HG02678 (cell line): ENCODE data around the gene ADCK1.
"Not testable (repeated sequence)": the region's sequence is repeated elsewhere in the genome, so short reads cannot be mapped to it uniquely, and the experiment has no call there.

Experiments used
- ATAC-seq: cut with Tn5 transposase; IDR thresholded peaks from one replicate; pipeline ENCODE4 v1.9.1; 2021; ENCODE audit warnings: mild to moderate bottlenecking, moderate library complexity; ENCODE audit not compliant: unreplicated experiment

The ADCK1 gene

DNA sequence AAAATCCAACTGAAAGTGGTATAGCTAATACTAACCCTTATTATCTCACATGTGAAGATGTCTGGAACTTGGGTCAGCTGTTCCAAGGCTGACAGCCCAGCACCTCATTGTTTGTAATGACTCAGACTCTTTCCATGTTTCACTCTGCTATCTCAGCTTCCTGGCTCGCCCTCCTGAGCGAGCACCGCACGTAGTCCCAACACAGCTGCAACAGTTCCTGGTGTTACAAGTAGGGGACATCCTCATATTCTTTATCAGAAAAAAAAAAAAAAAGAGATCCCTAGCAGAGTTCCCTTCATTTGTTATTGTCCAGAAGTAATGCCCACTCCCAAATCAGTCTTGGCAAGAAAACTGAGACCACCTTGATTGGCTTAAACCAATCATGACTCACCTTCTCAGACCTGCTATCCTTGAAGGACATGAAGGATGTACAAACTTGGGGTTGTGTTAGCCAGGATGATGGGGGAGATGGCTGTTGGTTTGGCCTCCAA is 92.5 kb downstream of the ADCK1 start:
- no peak for ATAC-seq

DNA sequence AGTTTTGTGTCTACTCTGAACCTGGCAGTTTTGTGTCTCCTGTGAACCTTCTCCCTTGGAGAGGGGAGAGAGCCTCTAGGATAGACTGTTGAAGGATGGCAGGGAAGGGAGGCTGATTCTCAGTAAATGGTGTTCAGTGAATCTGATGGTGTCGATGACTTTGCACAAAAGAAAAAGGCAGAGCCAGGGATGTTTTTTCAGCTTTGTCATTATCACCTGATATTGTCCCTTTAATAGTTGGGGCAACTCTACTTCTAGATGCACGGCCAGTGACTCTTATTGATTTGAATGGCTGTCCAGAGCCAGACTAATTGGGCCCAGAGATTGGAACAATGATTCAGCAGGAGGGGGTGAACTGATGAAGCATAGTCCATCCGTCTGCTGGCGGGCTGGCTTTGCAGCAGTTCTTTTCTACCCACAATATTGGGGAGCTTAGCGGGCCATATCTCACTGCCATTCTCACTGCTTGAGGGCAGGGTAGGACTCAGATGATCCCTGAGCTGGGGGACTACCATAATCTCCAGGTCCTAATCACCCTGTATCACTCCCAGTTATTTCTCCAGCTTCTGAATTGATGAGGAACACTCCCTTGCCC is 93.1 kb downstream of the ADCK1 start:
- no peak for ATAC-seq

DNA sequence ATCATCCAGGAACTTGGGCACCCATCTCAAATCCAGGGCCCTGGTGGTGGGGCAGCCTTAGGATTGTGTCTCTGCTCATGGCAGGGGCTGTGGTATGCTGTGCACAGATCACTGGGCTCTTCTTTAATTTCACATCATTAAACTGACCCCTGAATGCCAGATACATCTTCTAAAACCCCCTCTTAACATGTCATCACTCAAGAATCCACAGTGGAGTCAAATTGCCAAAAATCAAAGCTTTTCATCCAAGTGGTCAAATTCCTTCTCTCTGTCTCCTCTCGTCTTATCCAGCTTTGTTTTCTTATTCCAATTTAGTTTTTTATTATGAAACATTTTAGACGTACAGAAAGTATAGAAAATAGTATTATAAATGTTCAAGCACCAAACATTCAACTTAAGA is 97.5 kb downstream of the ADCK1 start:
- no peak for ATAC-seq

DNA sequence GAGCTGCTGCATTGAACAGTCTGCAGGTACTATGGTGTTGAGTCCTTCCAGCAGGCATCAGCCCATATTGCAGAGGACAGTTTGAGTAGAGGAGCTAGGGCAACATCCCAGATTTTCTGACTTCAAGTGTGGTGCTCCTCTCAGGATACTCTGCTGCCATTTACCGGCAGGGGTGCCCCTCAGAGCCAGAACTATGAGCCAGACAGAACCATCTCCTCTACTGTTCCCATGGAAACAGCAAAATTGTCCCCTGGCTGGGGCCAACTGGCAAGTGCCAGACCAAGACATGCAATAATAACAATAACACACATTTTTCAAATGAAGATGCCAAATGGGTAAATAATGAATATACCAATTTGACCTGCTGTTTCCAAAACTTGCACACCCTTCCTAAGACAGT is 102.9 kb downstream of the ADCK1 start:
- no peak for ATAC-seq

DNA sequence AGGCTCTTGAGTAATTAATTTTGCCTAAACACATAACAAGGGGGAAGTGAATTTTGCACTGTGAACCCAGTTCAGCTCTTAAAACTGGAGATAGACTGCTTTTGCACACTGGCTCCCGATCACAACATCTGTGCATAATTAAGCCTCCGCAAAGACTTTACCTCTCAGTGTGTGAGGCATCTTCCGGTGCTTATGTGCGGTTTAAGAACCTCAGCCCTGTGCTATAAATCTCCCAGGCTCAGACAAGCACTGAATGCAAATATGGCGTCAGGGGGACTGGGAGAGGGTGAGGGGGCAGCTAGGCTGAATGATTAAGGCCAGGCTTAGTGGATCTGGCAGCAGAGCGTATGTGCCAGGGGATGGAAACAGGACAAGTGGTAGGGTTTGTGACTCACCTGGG is 103.3 kb downstream of the ADCK1 start:
- ATAC-seq, result no peak

DNA sequence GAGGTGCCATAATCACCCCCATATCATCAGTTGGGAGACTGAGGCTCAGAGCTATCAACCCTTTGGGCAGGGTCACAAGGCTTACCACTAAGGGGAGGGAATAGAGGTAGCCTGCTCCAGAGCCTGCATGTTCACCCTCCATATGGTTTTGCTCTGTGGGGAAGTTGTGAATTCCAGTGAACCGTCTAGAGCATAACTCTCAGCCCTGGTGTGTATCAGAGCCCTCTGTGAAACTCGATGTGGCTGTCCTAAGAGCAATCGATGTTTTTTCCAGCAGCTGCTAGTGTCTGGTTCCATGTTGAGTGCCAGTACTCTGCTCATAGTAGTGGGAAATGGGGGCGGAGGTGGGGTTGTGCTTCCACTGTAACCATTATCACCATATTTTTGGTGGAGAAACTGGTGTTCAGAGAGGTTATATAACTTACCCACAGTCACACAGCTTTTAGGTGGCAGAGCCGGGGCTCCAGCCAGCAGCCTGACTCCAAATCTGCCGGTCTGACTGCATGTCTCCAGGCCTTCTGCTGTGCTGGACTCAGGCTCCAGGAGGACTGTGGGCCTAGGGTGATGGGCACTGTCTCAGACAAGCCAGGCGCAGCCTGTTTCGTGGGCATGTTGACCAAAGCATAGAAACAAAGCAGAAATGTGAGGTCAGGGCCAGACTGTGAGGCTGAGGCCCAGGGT is 104.2 kb downstream of the ADCK1 start:
- no peak for ATAC-seq

DNA sequence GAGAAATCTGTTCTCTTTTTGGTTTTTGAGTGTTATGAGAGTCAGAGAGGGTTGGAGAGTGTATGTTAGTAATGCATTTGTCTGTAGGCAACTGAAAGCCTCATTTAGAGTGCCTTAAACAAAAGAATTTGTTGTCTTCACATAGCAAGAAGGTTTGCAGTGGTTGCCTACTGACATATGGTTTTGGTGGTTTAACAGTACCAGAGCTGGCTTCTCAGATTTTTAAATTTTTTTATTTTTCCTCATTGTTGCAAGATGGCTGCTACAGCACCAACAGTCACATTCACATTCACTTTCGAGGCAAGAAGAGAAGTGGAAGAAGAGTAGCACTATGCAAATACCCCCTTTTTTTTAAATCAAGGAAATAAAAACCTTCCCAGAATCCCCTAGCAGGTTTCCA is 106.5 kb downstream of the ADCK1 start:
- no peak for ATAC-seq

DNA sequence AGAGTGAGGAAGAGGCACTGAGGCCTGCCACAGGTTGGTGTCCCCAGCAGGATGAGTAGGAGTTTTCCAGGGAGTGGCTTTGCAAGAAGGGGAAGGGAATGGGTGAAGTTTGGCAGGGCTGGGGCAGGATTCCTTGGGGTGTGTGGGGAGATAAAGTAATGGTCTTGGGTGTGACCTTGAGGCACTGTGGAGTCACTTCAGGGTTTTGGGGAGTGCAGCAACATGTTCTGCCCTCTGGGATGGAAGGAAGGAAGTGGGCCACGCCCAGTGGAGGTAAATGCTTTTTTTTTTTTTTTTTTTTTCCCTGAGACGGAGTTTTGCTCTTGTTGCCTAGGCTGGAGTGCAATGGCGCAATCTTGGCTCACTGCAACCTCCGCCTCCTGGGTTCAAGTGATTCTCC is 108.9 kb downstream of the ADCK1 start:
- no peak for ATAC-seq

DNA sequence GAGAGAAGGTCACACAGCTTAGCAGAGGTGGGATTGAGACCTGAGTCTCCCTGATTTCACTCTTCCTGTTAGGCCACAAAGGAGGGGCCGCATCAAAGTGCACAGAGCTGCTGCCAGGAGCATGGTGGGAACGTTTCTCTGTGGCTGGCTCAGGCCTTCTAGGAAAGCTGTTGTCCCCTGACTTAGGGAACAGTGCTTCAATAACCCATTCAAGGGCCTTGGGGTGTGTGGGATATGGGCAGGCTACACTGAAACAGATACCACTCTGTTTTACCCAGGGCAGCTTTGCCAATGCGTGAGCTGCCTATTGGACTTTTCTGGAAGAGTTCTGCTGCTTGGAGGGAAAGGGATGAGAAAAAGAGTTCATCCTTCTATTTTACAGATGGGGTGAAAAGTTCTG is 110.0 kb downstream of the ADCK1 start:
- ATAC-seq, result no peak

DNA sequence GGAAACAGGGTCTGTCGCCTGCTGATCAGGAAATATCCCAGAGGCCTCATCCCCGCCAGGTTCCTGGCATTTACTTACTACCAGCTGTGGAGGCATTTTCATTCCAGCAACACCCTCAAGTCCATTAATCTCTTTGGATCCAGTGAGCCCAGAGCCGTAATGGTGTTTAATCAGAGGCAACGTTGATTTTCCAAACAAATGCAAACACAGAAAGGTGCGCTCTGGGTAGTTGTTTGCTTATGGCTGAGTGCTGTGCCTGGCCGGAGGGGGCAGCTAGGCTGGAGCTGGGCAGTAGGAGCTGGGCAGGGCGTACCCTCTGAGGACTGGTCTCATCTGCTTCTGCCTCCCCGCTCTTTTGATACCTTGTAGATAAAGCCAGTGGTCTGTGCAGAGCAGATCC is 110.6 kb downstream of the ADCK1 start:
- ATAC-seq, result no peak

DNA sequence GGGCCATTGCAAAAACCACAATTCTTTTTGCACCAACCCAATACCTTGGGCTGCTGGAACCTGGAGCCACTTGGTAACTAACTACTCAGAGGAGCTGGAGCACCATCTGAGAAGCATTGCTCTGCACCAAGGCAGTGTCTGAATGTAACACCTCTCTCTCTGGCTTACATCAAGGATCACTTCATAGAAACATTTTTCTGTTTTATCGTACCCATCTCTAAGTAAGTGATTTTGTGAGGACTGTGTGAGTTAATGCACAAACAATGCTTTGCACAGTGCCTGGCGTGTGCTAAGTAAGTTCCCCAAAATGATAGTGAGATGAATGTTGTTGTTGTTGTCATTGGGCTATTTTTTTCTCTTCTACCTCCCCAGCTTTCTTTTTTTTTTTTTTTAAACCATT is 111.4 kb downstream of the ADCK1 start:
- no peak for ATAC-seq

DNA sequence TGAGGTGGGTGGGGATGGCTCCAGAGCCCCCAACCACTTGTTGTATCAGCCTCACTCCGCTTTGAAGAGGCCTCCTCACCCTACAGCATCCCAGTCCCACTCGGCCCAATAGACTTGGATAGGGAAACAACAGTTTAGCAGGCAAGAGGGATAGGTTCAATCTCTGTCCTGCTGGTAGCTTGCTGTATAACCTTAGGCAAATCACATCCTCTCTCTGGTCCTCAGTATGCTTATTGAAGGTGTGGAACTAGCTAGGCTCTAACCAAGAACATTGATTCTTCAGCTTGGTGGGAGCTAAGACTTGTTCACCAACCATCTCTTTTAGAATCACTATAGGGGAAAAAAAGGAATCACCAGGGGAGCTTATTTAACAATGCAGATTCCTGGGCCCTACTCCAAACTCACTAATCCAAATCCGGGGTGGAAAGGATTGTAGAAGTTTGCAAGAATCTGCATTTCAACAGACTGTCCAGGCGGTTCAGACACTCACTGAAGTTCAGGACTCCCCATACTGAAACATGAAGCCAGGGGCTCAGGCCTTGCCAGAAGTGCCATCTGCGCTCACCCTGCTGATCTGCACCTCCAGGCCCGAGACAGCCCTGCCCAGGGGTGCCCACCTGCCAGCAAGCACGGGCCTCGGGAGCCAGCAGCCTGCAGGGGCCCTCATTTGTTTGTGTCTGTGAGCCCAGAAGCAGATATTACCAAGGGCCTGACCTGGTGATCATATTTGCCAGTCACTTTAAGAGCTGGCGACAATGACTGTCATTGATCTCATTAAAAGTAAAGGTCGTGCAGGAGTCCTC is 113.0 kb downstream of the ADCK1 start:
- no peak for ATAC-seq

DNA sequence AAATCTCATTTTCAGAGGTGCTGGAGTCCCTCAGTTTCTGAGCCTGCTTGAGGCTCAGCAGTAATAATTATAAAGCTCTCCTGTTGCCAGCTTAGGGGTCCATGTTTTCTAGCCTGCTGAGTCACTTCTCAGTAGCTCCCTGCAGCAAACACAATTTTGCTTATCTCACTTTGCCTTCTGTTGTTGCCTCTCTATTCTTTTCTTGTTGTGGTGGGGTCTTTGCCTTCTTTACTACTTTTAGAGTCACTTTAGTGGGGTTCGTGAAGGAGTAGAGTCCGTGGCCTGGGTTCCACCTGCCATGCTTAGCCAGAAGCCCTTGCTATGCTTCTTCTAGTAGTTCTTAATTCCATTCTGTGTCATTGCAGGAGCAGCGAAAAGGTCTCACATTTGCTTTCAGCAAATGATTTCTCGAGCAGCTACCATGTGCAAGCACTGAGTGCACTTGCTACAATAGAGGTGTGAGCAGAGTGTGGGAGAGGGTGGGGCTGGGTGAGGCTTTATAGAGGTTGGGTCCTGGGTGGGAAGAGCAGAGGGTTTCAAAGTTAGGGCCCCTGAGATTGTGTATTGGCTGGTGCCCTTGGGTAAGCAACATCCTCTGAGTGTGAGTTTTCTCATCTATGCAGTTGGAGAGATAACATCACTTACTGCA is 114.3 kb downstream of the ADCK1 start:
- ATAC-seq, result no peak

DNA sequence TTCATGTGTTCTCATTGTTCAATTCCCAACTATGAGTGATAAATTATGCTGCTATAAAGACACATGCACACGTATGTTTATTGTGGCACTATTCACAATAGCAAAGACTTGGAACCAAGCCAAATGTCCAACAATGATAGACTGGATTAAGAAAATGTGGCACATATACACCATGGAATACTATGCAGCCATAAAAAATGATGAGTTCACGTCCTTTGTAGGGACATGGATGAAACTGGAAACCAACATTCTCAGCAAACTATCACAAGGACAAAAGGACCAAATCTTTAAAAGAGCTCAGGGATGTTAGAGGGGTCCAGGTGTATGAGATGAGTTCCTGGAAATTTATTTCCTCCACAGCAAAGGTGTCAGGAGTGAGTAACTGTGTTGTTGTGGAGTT is 115.5 kb downstream of the ADCK1 start:
- ATAC-seq, result not testable (repeated sequence)

DNA sequence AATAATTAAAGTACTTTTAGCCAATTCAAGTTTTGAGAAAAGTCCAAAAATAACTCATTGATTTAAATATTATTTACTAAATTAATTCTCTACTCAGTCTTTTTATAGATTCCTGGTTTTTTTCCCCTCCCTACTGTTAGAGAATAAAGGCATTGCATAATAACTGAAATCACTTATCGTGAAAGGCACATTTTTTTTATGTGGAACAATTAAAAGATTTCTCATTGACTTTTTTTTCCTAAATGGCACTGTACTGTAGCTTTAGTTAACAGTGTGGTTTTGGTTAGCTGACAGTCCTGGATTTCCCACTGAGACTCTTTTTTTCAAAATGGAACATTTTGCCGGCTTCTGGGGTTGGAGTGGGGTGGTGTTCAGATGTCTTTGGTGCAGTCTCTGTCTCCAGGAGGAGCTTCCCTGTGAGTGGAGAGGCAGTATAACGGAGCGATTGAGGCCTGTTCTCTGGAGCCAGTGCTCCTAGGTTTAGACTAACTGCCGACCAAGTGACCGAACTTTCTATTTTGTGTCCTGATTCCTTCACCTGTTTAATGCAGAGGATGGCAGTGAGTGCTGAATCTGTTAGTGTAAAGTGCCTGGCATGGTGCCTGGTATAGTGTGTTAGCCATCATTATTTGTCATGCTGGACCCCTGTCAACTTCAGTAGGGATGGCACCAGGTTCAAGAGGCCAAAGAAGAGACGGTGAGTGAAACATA is 117.7 kb downstream of the ADCK1 start:
- no peak for ATAC-seq

DNA sequence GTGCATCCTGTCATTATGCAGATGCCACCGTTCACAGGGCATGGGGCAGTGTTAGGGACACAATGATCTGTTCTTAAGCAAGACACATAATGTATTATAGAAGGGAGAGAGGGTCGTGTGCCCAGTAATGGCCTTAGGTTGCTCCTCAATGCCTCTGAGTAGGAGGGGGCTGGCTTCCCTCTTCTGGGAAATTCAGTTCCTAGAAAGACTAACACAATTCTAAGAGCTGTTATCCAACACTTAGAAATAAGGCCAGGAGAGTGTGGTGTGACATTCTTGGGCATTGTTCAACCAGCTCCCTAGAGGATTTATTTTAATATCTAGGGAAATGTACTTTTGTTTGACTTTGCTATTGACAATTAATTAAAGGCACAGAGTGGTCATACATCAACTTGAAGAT is 118.5 kb downstream of the ADCK1 start:
- no peak for ATAC-seq

DNA sequence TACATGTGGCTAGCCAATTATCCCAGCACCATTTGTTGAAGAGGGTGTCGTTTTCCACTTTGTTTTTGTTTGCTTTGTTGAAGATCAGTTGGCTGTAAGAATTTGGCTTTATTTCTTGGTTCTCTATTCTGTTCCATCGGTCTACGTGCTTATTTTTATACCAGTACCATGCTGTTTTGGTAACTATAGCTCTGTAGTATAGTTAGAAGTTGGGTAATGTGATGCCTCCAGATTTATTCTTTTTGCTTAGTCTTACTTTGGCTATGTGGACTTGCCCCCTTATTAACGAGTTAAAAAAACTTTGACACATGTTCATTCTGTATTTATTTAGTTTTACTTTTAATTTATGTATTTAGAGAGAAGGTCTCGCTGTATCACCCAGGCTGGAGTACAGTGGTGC is 120.4 kb downstream of the ADCK1 start:
- no peak for ATAC-seq

DNA sequence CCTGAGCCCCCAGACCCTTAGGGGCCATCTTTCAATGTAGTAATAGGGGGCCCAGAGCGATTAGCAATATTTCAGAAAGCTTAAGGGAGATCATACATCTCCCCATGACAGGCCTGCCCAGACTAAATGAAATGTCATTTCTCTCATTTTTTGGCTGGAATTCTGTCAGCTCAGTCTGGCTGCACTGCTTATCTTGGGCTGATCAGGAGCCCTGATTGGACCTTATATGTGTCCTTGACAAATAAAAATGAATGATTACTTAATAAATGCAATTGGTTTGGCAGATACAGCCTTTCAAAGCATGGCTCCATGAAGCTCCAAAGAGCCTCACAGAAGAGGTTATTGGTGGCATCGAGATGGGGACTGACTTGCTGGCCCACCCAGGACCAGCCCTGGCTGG is 121.9 kb downstream of the ADCK1 start:
- no peak for ATAC-seq

DNA sequence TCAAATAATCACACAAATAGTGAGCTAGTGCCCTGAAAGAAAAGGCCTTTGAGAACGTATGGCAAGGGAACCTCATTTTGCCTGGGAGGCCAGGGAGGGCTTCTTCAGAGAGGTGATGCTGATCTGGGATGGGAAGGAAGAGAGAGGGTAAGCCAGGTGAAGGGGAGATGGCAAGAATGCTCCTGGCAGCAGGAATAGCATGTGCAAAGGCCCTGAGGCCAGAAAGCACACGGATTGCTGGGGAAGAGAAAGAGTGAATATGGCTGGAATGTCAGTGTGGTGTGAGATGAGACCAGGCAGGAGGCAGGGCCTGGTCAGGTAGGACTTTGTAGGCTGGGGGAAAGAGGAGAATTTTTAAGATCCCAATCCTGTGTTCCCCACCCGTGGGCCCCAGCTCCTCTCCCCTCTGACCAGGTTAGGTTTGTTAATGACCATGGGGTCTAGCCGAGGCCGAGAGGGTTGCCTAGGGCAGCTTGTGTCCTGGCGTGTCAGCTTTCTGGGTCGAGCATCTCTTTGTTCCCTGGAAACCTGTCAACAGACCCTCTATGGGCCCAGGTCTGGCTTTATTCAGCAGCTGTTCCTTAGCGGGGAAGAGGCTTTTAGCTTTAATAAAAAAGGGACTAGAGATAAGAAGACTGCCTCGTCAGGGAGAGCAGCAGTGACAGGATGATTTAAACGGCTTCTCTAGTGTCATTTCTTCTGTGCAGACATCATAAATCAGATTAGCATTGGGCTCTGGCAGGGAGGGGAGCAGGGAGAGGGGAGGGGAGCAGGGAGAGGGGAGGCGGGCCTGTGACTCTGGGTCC is 123.4 kb downstream of the ADCK1 start:
- ATAC-seq, result no peak
